Activated CD8-positive, alpha-beta memory T cell treated with anti-CD3 and anti-CD28 coated beads for 48 hours (primary cell): Measurements from ENCODE around the gene RCOR1.
"Not testable (repeated sequence)": the region's sequence is repeated elsewhere in the genome, so short reads cannot be mapped to it uniquely, and the experiment has no call there.

Experiments
- DNase-seq, 3 experiments: peaks; one replicate each; pipeline ENCODE4 v3.0.0-alpha.2; 2020; ENCODE audit warnings: low read depth in 2 of 3, low spot score in 2 of 3

The RCOR1 gene

DNA sequence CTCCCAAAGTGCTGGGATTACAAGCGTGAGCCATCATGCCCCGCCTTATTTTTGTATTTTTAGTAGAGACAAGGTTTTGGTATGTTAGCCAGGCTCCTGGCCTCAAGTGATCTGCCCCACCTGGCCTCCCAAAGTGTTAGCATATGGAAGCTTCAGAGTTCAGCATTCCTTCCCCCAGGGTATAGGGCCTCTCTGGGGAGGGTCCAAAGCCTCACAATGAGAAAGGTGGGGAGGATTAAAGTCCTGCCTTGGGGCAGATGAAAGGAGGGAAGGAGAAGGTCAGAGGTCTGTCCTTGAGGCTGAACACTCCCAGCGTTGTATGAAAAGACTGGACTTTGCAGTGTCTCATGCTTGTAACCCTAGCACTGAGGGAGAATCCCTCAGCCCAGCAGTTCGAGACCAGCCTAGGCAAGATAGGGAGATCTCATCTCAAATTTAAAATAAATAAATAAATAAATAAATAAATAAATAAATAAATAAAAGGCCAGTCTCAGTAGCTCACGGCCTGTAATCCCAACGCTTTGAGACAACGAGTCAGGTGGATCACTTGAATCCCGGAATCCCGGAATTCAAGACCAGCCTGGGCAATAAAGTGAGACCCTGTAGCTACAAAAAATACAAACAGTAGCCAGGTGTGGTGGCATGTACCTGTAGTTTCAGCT lies 22.0 kb upstream of the RCOR1 start:
- DNase-seq: no peak

DNA sequence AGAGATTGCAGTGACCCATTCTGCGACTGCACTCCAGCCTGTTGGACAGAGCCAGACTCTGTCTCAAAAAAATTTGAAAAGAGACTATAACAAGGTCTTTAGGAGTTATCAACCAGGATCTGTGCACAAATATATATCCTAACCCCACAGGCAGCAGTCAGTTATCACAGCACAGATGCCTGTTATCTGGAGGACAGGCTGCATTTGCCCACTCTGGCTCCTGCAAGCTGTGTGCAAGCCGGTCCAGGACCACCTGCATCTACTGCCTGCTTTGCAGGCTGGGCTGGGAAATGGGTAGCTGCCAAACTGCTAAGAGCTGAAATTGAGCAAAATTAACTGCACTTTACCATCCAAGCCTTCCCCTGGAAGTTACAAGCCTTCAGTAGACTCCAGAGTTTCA lies 21.4 kb upstream of the RCOR1 start:
- no peak for DNase-seq

DNA sequence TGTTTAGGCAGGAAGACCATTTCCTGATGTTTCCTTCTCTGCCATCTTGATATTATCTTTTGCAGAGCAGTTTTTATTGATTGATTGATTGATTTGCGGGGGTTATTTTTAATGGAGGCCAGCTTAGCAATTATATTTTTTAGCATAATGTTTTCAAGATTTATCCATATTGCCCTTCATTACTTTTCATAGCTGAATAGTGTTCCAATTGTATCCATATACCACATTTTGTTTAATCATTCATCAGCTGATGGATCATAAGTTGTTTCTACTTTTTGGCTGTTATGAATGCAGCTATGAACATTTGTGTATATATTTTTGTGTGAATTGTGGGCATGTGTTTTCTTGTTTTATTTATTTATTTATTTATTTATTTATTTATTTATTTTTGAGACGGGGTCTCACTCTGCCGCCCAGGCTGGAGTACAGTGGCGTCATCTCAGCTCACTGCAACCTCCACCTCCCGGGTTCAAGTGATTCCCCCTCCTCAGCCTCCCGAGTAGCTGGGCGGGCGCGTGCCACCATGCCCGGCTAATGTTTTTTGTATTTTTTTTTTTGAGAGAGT lies 20.9 kb upstream of the RCOR1 start:
- no peak for DNase-seq

DNA sequence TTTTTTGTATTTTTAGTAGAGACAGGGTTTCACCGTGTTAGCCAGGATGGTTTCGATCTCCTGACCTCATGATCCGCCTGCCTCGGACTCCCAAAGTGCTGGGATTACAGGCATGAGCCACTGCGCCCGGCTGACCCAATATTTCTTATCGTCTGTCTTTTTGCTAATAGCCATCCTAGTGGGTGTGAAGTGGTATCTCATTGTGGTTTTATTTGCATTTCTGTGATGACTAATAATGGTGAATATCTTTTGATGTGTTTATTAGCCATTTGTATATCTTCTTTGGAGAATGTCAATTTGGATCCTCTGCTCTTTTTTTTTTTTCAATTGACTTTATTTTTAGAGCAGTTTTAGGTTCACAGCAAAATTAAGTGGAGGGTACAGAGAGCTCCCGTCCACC lies 19.3 kb upstream of the RCOR1 start:
- not testable (repeated sequence) for DNase-seq

DNA sequence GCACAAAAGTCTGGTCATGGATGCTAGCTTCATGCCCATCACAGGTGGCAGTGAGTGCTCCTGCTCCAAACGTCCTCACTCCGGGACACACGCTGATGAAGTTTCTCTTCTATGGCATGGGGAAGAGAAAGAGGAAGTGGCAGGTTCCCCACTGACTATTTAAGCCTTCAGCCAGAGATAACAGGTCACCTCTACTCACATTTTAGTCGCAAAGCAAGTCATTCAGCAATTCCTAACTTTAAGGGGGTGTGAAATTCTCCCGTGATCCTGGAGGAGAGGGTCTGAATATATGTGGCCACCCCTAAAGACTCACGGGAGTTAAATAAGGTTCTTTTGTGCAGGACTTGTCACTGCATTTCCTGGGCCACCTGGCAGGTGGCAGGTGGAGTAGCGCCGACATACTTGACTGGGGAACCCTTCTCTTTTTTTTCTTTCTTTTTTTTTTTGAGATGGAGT lies 18.8 kb upstream of the RCOR1 start:
- DNase-seq: no peak

DNA sequence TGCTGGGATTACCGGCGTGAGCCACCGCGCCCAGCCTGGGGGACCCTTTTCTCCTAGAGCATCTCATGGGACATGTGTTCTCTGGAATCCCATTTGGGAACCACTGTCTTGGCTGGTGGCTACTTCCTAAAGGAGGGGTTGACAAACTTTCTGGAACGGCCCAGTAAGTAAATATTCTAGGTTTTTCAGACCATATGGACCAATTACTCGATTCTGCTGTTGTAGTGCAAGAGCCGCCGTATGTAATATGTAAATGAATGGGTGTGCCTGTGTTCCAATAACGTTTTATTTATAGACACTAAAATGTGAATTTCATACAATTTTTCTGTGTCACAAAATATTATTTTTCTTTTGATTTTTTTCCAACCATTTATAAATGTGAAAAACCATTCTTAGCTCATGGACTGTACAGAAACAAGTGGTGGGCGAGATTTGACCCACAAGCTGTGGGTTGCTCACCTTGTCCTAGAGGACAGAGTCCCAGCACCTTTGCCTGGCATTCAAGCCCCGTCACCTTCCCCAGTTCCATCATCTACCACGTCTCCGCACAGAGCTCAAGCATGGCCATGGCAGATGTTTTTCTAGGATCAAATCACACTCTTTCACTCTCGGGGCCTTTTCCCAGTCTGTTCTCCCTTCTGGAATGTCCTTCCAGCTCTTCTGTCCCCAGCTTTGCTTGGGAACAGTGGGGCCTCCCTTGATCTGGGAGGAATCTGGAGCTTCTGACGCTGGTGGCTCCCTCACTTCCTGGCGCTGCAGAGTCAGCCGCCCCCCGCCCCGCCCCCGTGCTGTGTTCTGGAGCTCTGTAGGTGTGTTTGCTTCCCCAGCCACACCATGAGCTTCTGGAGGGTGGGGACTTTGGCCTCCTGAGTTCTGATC lies 17.9 kb upstream of the RCOR1 start:
- no peak for DNase-seq

DNA sequence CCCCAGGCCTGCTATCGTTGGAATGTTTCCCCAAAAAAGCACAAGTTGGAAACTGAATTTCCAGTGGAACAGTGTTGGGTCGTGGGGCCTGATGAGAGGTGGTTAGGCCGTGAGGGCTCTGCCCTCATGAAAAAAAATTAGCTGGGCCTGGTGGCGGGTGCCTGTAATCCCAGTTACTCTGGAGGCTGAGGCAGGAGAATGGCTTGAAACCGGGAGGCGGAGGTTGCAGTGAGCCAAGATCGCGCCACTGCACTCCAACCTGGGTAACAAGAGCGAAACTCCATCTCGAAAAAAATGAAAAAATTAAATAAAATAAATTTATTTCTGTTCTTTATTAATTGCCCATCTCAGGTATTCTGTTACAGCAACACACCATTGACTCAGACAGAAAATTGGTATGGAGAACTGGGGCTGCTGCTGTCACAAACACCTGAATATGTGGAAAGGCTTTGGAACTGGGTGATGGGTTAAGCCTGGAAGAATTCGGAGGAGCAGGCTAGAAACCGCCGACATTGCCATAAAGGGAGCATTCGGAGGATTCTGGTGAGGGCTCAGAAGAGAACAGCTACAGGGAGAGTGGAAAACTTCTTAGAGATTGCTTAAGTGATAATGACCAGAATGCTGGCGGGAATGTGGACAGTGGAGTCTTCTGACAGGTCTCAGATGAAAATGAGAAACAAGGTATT lies 17.1 kb upstream of the RCOR1 start:
- no peak for DNase-seq

DNA sequence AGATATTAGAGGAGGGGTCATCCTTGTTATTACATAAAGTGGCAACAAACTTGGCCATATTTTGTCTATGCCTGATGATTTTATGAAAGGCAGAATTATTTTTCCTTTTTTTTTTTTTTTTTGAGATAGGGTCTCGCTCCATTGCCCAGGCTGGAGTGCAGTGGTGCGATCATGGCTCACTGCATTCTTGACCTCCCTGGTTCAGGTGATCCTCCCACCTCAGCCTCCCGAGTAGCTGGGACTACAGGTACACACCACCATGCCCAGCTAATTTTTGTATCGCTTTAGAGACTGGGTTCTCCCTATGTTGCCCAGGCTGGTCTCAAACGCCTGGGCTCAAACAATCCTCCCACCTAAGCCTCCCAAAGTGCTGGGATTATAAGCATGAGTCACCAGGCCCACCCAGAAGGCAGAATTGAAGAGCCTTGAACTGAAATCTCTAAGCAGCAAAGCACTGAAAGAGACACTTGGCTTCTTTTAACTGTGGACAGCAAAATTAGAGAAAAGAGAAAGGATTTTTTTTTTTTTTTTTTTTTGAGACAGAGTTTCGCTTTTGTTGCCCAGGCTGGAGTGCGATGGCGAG lies 16.5 kb upstream of the RCOR1 start:
- DNase-seq: not testable (repeated sequence)

DNA sequence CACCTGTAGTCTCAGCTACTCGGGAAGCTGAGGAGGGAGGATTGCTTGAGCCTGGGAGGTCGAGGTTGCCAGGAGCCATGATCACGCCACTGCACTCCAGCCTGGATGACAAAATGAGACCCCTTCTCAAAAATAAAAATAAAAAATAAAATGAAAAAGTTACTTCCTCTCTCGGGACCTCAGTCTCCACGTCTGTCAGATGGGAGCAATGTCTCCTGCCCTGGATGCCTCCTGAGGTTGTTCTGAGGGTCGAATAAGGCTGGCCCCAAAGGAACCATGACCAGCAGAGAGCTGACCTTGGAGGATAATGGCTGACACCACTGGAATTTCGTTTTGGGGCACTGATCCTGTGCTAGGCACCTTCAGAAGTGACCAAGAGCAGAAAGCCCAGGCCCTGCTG lies 13.6 kb upstream of the RCOR1 start:
- DNase-seq: no peak

DNA sequence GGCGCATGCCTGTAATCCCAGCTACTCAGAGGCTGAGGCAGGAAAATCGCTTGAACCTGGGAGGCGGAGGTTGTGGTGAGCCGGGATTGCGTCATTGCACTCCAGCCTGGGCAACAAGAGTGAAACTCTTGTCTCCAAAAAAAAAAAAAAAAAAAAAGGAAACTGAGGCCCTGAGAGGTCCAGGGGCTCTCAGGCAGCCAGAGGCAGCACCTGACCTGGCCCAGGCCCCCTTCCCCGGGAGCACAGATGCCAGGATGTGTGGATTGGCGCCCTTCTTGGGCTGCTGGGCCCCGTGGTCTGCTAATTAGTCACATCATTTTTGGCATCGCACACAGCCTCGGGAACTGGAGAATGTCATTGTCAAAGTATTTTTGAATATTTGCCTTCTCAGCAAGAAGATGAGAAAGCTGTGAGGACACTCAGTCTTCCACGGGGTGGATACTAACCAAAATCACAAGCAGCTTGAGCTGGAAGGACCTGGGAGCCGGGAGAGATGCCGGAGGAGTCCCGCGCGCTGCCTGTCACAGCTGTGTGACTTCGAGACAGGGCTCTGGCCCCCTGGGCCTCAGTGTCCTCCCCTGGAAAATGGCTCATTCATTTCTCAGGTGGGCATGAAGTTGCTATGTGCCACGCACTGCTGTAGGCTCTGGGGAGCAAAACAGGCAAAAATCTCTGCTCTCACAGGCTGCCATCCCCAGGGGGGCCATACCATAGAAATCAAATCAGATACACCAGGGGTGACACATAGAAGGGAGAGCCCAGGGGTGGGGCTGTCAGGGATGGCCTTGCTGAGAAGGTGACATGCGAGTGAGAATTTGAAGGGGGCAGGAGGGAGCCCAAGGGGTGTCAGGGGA lies 12.5 kb upstream of the RCOR1 start:
- no peak for DNase-seq

DNA sequence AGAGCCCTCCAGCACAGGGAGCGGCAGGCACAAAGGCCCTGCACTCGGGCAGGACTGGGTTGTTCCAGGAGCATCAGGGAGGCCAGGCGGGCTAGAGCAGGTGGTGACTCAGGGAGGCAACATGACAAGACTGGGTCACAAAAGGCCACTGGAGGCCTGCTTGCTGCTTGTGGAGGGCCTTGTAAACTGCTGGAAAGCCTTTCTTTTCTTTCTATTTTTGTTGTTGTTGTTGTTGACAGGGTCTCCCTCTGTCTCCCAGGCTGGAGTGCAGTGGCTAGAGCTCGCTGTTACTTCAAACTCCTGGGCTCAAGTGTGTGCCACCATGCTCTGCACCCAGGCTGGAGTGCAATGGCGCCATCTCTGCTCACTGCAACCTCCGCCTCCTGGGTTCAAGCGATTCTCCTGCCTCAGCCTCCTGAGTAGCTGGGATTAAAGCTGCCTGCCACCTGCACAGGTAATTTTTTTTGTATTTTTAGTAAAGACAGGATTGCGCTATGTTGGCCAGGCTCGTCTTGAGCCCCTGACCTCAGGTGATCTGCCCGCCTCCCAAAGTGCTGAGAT lies 11.8 kb upstream of the RCOR1 start:
- DNase-seq: no peak

DNA sequence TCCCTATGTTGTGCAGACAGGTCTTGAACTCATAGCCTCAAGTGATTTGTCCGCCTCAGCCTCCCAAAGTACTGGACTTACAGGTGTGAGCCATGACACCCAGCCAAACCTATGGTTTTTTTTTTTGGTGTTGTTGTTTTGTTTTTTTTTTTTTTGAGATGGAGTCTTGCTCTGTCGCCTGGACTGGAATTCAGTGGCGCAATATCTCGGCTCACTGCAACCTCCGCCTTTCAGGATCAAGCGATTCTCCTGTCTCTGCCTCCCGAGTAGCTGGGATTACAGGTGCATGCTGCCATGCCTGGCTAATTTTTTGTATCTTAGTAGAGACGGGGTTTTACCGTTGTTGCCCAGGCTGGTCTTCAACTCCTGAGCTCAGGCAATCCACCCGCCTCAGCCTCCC lies 11.3 kb upstream of the RCOR1 start:
- no peak for DNase-seq

DNA sequence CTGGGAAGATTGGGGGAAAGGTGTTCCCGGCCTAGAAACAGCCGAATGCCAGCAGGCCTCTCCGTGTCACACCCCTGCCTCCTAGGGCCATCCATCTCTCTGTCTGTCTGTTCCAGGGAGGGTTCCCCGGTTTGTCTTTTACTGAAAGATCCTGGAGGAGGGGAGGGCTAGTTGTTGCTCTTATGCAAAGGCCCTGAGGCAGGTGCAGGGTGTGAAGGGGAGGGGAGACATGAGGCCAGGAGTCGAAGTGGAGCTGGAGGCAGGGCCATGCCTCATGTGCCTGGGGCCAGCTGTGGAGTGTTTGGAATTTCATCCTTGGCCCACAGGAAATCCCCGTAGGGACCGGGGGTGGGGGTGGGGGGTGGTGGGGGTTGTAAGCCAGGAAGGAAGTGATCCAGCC lies 8.7 kb upstream of the RCOR1 start:
- no peak for DNase-seq

DNA sequence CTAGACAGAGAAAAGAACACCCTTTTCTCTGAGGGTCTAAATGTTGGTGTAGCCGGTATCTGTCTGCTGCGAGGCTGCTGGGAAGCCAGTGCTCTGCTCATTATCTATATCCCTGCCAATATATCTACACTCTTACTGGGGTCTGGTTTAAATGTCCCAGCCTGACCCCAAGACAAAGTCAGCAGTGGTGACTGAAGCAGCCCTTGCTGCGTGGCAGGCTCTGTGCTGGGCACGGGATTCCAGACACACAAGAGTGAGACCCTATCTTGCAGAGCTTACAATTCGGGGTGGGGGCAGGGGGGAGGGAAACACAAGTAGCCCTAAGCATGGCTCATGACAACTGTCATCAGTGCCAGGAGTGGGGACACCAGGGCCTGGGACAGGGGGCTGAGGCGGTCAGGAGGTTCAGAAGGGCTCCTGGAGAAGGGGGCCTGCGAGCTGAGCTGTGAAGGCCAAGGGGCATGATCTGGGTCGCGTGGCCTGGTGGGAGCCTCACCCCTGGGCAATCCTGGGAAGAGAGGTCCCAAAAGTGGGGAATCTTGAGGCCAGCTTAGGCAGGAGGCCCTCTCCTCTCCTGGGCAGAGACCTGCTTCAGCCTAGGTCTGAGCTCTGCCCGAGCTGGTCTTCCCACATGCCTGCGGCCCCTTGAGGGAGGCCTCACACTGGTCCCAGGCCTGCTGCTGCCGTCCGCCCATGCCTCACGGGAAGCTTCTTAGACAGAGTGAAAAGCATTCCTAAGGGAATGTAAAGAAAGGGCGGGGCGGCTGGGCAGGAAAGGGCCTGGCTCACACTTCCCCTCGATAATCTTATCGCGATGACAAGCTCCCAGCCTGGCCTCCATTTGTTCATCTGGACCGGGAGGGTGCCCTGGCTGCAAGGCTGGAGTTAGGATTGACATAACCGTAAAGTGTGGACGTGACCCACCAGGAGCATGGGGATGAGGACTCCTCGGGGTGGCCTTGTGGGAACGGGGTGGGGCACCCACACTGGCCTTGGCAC lies 7.3 kb upstream of the RCOR1 start:
- no peak for DNase-seq

DNA sequence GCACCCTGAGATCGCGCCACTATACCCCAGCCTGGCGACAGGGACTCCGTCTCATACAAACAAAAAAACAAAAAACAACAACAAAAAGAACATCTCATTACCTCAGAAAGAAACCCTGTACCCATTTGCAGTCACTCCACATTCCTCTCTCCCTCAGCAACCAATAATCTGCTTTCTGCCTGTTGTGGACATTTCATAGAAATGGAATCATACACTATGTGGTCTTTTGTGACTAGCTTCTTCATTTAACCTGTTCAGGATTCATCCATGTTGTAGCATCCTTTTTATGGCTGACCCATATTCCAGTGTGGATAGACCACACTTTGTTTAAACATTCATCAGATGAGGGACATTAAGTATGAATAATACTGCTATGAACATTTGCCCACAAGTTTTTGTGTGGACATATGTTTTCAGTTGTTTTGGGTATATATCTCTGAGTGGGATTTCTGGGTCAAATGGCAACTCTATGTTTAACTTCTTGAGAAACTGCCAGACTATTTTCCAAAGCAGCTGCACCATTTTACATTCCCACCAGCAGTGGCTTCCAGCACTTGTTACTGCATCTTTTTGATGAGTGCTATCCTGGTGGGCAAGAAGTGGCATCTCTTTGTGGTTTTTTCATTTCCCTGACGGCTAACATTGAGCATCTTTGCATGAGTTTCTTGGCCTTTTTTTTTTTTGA lies 5.9 kb upstream of the RCOR1 start:
- DNase-seq: no peak

DNA sequence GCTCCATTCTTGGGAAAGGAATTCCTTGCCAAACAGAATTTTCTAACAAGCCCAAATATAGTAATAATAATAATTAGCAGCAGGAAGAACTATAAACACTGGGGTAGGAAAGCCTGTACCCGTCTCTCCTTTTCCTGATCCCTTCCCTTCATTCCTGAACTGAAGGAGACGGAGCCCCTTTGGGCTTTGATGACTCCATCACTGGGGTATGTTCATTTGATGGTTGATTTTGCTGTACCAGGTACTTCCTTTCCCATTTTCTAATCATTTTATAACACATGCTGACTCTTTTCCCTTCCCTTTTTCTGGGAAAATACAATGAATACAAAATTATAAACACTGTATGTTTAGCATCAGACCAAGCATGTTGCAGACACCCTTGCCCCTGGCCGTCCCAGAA lies 3.6 kb upstream of the RCOR1 start:
- no peak for DNase-seq

DNA sequence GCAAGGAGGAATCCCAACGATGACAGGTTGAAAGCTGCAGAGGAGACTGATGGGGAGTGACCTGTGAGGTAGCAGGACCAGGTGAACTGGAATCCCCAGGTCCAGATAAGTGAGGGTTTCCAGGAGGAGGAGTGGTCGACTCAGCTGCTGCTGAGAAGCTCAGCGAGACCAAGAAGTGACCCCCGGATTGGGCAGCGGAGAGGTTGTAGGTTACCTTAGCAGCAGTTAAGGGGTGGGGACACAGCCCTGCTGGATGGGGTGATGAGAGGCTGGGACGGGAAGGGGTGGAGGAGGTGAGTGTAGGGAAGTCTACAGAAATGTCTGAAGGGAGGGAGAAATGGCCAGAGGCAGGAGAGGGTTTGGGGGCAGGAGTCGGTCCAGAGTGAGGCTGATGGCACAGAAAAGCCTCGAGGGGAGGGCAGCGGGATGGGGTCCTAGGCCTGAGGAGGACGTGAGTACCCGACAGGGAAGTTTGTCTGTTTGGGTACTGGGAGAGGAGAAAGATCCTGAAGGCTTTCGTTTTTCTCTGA lies 2.6 kb upstream of the RCOR1 start:
- no peak for DNase-seq

DNA sequence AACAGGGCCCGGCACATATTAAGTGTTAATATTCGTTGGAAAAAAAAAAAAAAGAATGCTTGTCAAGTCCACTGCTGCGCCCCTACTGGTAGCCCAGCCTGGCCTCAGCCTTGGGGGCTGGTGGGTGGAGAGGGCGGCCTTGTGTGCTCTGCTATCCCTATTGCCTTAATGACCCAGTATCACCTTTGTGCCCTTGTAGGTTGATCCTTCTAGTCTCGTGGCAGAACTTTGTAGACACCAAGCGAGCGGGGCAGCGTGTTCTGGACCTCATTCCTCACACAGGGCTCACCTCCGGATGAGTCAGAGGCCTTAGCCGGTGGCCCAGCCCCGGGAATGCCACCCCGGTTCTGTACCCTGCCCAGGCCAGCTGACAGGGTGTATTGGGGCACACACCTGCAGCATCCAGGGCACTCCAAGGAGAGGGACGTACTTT lies 1.8 kb upstream of the RCOR1 start:
- DNase-seq: no peak
